ENCODE measurements around the gene MALRD1. TPM values are rescaled to one million over a fixed set of nuclear protein-coding genes. Genes with fewer than 3 reads are reported as not detected.

MALRD1 gene
- total RNA-seq, 1 donor from 2014 or later = not detected

GRCh38 chr10:19408924-19409323 is 360.3 kb downstream of the MALRD1 start:
- DNase-seq = no peak

GRCh38 chr10:19411119-19411518 is 362.5 kb downstream of the MALRD1 start:
- DNase-seq = no peak

GRCh38 chr10:19412531-19412930 is 363.9 kb downstream of the MALRD1 start:
- DNase-seq = no peak

GRCh38 chr10:19416164-19416563 is 367.6 kb downstream of the MALRD1 start:
- DNase-seq = no peak

GRCh38 chr10:19417740-19418139 is 369.1 kb downstream of the MALRD1 start:
- DNase-seq = no peak

- no peak for DNase-seq
Observed at GRCh38 chr10:19421674-19422073, 373.1 kb downstream of the MALRD1 start.

GRCh38 chr10:19426034-19426433 is 377.4 kb downstream of the MALRD1 start:
- DNase-seq = no peak

- DNase-seq = no peak
Observed at GRCh38 chr10:19431622-19432351, 383.2 kb downstream of the MALRD1 start.

- no peak for DNase-seq
Observed at GRCh38 chr10:19449860-19450259, 401.3 kb downstream of the MALRD1 start.

- no peak for DNase-seq
Observed at GRCh38 chr10:19451356-19451755, 402.8 kb downstream of the MALRD1 start.

GRCh38 chr10:19451937-19452336 is 403.3 kb downstream of the MALRD1 start:
- no peak for DNase-seq

- DNase-seq = no peak
Observed at GRCh38 chr10:19453967-19454366, 405.4 kb downstream of the MALRD1 start.

- no peak for DNase-seq
Observed at GRCh38 chr10:19461588-19461987, 413.0 kb downstream of the MALRD1 start.

- no peak for DNase-seq
Observed at GRCh38 chr10:19466709-19467108, 418.1 kb downstream of the MALRD1 start.

- no peak for DNase-seq
Observed at GRCh38 chr10:19468413-19468812, 419.8 kb downstream of the MALRD1 start.

- no peak for DNase-seq
Observed at GRCh38 chr10:19469521-19469920, 420.9 kb downstream of the MALRD1 start.

GRCh38 chr10:19479854-19480253 is 431.3 kb downstream of the MALRD1 start:
- DNase-seq = no peak

- DNase-seq = no peak
Observed at GRCh38 chr10:19480353-19480752, 431.8 kb downstream of the MALRD1 start.

GRCh38 chr10:19483421-19483820 is 434.8 kb downstream of the MALRD1 start:
- no peak for DNase-seq

- no peak for DNase-seq
Observed at GRCh38 chr10:19488592-19489280, 440.1 kb downstream of the MALRD1 start.

- no peak for DNase-seq
Observed at GRCh38 chr10:19491166-19491565, 442.6 kb downstream of the MALRD1 start.

- DNase-seq = no peak
Observed at GRCh38 chr10:19493917-19494316, 445.3 kb downstream of the MALRD1 start.

- DNase-seq = no peak
Observed at GRCh38 chr10:19497026-19497425, 448.4 kb downstream of the MALRD1 start.
